LNCAP (cell line): ENCODE results near the gene ZNF281.

Experiments
- TF ChIP-seq, protein P1 (sequence below): fragments of 450-650 bp; IDR thresholded peaks from 2 replicates; pipeline ENCODE4 v1.5.1; 2017; ENCODE audit warnings: mild to moderate bottlenecking

ZNF281 gene

DNA sequence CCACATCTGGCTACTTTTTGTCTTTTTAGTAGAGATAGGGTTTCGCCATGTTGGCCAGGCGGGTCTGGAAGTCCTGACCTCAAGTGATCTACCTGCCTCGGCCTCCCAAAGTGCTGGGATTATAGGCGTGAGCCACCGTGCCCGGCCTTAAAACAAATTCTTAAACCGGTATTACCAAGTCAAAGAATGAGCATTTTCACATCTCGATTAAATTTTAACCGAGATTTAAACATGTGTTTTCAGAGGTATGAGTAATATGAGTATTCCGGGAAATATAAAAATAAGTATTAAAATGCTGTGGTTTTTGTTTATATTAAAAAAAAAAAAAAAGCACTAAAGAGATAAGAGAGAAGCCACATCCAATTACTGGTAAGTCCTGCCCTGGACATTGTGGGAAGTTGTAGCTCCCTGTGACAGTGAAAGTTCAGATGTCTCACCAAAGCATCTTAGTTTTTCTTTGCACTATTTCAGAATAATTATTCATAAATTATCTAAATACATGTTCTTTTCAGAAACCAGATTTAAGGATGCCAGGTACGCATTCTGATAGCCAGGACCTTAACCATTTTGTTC lies 24.9 kb downstream of the ZNF281 start:
- TF ChIP-seq, protein P1, sequence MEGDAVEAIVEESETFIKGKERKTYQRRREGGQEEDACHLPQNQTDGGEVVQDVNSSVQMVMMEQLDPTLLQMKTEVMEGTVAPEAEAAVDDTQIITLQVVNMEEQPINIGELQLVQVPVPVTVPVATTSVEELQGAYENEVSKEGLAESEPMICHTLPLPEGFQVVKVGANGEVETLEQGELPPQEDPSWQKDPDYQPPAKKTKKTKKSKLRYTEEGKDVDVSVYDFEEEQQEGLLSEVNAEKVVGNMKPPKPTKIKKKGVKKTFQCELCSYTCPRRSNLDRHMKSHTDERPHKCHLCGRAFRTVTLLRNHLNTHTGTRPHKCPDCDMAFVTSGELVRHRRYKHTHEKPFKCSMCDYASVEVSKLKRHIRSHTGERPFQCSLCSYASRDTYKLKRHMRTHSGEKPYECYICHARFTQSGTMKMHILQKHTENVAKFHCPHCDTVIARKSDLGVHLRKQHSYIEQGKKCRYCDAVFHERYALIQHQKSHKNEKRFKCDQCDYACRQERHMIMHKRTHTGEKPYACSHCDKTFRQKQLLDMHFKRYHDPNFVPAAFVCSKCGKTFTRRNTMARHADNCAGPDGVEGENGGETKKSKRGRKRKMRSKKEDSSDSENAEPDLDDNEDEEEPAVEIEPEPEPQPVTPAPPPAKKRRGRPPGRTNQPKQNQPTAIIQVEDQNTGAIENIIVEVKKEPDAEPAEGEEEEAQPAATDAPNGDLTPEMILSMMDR = no peak

DNA sequence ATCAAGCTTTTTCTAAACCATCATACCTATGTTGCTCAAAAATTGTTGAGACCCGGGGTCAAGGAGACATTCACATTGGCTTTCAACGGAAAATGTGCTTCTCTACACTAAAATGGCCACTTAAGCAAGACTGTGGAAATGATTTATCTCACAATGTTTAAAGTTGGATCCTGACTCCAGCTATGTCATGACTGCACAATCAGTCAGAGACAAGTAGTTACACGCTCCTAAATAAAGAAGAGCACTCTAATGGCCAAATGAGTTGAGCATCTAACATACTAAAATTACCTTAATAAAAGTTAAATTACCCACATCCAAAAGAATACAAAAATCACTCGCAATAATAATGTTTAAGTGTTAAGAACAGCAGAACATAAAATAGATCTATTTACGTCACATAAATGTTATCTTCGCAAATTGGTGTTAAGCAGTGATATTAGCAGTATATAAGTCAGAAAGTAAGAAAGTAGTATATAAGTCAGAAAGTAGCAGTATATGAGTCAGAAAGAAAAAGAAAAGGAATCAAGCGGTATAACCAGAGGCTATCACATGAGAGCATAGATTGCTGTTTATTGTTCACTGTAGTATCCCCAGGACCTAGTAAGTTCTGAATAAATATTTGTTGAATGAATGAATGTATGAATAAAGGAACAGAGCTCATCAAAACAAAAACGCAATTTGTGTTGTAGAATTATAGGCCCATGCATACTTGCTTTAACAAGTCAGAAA lies 28.4 kb downstream of the ZNF281 start:
- TF ChIP-seq, protein P1 = no peak

DNA sequence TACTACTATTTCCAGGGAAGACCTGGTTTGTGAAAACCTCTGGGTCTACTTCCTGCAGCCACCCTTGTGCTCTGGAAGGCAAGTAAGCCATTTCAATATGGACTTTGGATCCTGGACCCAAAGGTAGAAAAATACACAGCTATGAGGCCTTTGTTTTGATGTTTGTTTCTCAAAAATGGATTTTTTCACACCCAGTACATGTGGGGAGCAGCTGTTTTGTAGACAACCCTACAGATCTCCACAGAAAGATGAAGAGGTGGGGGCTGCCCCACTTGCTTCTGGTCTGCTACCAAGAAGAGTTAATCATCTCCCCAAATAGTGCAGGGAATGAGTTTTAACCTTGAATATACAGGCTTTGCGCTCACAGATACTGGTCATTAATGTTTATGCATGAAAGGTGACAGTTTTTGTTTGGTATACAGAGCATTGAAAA lies 29.2 kb downstream of the ZNF281 start:
- TF ChIP-seq, protein P1 = no peak

DNA sequence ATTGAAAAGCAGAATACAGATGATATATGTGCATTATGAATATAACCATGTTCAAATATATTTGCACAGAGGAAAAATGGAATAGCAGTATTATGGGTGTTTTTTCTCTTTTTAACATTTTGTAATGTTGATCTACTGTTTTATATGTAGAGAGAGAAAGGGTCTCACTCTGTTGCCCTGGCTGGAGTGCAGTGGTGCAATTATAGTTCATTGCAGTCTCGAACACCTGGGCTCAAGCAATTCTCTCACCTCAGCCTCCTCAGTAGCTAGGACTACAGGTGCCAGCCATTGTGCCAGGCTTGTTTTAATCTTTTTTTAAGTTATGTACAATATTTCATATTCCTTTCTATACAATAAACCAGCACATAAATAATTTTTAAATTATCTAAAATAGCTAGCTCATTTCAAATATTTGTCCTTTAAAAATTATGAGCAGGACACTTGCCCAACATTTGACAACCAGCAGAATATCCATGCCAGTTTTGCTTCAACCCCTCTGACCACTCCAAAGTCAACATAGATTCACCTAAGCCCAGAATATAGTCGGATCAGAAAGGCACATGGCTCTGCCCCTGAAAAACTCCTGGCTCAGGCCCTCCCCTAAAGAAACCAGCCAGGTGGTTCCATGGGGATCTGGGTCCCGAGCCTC lies 29.8 kb downstream of the ZNF281 start:
- TF ChIP-seq, protein P1 = no peak

DNA sequence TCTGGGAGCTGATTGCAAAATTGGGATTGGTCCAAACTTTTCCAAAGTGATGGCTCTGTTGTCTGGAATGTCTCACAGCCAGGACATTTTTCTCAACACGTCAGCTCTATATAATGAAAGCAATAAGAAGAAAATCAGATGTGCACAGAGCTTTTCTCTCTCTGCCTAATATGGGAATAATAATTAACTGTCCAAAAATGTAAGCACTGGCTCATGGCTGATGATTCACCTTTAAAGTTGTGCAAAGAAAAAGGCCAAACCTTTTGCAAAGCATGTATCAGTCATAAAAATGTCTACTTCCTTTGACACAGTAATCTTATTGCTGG lies 30.4 kb downstream of the ZNF281 start:
- TF ChIP-seq, protein P1 = no peak

DNA sequence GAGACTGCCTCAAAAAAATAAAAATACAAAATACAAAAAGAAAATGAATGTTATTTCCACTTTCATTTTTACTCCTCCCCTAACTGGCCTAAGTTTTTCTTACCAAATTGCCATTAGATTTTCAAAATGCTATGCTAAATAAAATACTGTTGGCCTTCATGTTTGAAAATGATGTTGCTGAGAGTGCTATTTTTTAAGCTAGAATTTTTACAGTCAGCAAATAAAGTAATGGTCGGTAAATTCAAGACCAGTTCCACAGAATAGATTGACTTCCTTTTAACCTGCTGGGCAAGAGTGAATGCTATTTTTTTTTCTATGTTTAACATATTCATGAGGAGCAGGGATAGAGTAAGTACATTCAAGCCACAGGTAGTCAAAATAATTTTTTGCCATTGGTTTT lies 31.7 kb downstream of the ZNF281 start:
- TF ChIP-seq, protein P1 = no peak

DNA sequence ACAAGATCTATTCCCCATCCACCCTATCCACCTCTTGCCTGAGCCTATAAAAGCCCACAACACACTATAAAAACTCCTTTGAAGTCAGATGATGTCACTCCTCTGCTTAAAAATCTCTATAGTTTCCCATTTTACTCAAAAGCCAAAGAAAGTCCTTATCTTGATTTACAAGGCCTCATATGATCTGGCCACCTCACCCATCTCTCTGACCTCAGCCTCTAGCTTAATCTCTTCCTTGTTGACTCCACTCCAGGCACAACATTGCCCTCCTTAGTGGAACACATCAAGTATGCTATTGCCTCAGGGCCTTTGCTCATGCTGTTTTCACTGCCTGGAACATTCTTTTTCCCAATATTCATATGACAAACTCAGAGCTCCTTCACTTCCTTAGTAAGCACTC lies 33.3 kb downstream of the ZNF281 start:
- TF ChIP-seq, protein P1 = no peak
